B cell (primary cell): ENCODE results near the gene EPHB4. TPM values are rescaled to one million over a fixed set of nuclear protein-coding genes. Genes with fewer than 3 reads are reported as not detected.

Experiments
- ATAC-seq: fragments of 200-7000 bp; cut with Tn5 transposase; one replicate; pipeline ENCODE4 v1.10.0; 2021; ENCODE audit warnings: low read depth, mild to moderate bottlenecking, moderate number of reproducible peaks, moderate library complexity
- CTCF ChIA-PET: fragments of 350-600 bp; sonication (Branson Sonifier 250); formaldehyde crosslinking; loops from one replicate; lab custom pipeline; 2021; ENCODE audit warnings: antibody characterized with exemption, inconsistent platforms; lab: Charles Lee
- POLR2A ChIA-PET: fragments of 350-600 bp; sonication (Branson Sonifier 250); formaldehyde crosslinking; loops from one replicate; lab custom pipeline; 2021; ENCODE audit warnings: antibody characterized with exemption; lab: Charles Lee
- DNase-seq: peaks from one replicate; pipeline ENCODE4 v3.0.0; 2013
- H2AFZ ChIP-seq: 2 replicates; pipeline ENCODE4 v1.6.1; 2012; ENCODE audit warnings: mild to moderate bottlenecking, low read depth, low read length; ENCODE audit not compliant: insufficient read depth, poor library complexity, severe bottlenecking
- H3K27ac ChIP-seq, 2 donors: 1 replicate in 1 of 2; 2 replicates in 1 of 2; pipeline ENCODE4 v1.5.1; 2012 to 2013; ENCODE audit warnings: low read length in 2 of 2, mild to moderate bottlenecking in 2 of 2, moderate library complexity in 1 of 2
- H3K27me3 ChIP-seq, 4 experiments: fragments of 200-600 bp in 1 of 4; sonication (generic) in 1 of 4; replicated peaks in 1 of 4; 1 replicate in 2 of 4; 2 replicates in 2 of 4; pipeline versions ENCODE4 v1.6.1 to v1.7.0; 2013 to 2016; ENCODE audit warnings: low read length in 3 of 4, mild to moderate bottlenecking in 2 of 4, mixed read lengths in 1 of 4, moderate library complexity in 1 of 4; ENCODE audit not compliant: insufficient read depth in 4 of 4, control insufficient read depth in 3 of 4; ENCODE audit errors: control extremely low read depth in 1 of 4
- H3K36me3 ChIP-seq, 2 experiments: replicated peaks in 1 of 2; 1 replicate in 1 of 2; 2 replicates in 1 of 2; pipeline versions ENCODE4 v1.6.1 to v1.7.1; 2013; ENCODE audit warnings: low read length in 1 of 2; ENCODE audit not compliant: insufficient read depth in 2 of 2, control insufficient read depth in 1 of 2; ENCODE audit errors: control extremely low read depth in 1 of 2, extremely low read depth in 1 of 2
- H3K4me1 ChIP-seq, 2 donors: fragments of 200-600 bp in 1 of 2; sonication (generic) in 1 of 2; 1 replicate in 1 of 2; 2 replicates in 1 of 2; pipeline versions ENCODE4 v1.5.1 to v1.6.1; 2013 to 2017; ENCODE audit warnings: low read length in 2 of 2; ENCODE audit not compliant: control insufficient read depth in 2 of 2, insufficient read depth in 2 of 2
- H3K4me2 ChIP-seq: replicated peaks from 2 replicates; pipeline ENCODE3; 2012; ENCODE audit warnings: mild to moderate bottlenecking, low read depth, low read length; ENCODE audit not compliant: poor library complexity, severe bottlenecking
- H3K4me3 ChIP-seq, 5 experiments: fragments of 200-600 bp in 1 of 5; sonication (generic) in 1 of 5; 1 replicate in 3 of 5; 2 replicates in 2 of 5; pipeline versions ENCODE4 v1.5.1 to v1.7.0; 2011 to 2016; ENCODE audit warnings: low read length in 4 of 5, mild to moderate bottlenecking in 4 of 5, low read depth in 2 of 5, control low read depth in 1 of 5, moderate library complexity in 1 of 5; ENCODE audit not compliant: insufficient read depth in 1 of 5; ENCODE audit errors: control extremely low read depth in 1 of 5, extremely low read depth in 1 of 5
- H3K79me2 ChIP-seq: fragments of 200-600 bp; sonication (generic); one replicate; pipeline ENCODE4 v1.6.0; 2016; ENCODE audit warnings: low read length; ENCODE audit not compliant: control insufficient read depth, insufficient read depth
- H3K9ac ChIP-seq: fragments of 200-600 bp; sonication (generic); 2 replicates; pipeline ENCODE4 v1.6.1; 2017; ENCODE audit warnings: mild to moderate bottlenecking, low read length, moderate library complexity
- H3K9me3 ChIP-seq, 3 donors: one replicate each; pipeline versions ENCODE4 v1.6.1 to v1.7.1; 2013; ENCODE audit warnings: low read length in 2 of 3; ENCODE audit not compliant: control insufficient read depth in 2 of 3, insufficient read depth in 1 of 3; ENCODE audit errors: control extremely low read depth in 1 of 3
- H4K20me1 ChIP-seq: 2 replicates; pipeline ENCODE4 v1.6.0; 2012; ENCODE audit warnings: mild to moderate bottlenecking, low read length; ENCODE audit not compliant: insufficient read depth, control insufficient read depth, poor library complexity, severe bottlenecking
- H3K27ac Mint-ChIP-seq: one replicate; pipeline ENCODE4 v1.8.0; 2021; ENCODE audit warnings: mixed read lengths
- H3K27me3 Mint-ChIP-seq: one replicate; pipeline ENCODE4 v1.8.0; 2021; ENCODE audit warnings: mixed read lengths
- H3K4me1 Mint-ChIP-seq: one replicate; pipeline ENCODE4 v1.8.0; 2021; ENCODE audit warnings: mixed read lengths
- H3K4me3 Mint-ChIP-seq: one replicate; pipeline ENCODE4 v1.8.0; 2021; ENCODE audit warnings: mixed read lengths
- H3K9me3 Mint-ChIP-seq: one replicate; pipeline ENCODE4 v1.8.0; 2022; ENCODE audit warnings: mixed read lengths; ENCODE audit not compliant: insufficient read depth
- CTCF ChIP-seq: fragments of 200-600 bp; IDR thresholded peaks from one replicate; pipeline ENCODE4 v1.8.0; 2022; ENCODE audit warnings: antibody characterized with exemption, mild to moderate bottlenecking
- EZH2 ChIP-seq: IDR thresholded peaks from 2 replicates; pipeline ENCODE4 v1.6.1; 2012; ENCODE audit warnings: borderline replicate concordance, low read depth, mild to moderate bottlenecking, moderate library complexity, low read length; ENCODE audit not compliant: insufficient read depth, poor library complexity, severe bottlenecking
- WGBS: methylation state at CpG from one replicate; pipeline ENCODE4 v1.1.5; 2013; ENCODE audit warnings: missing lambda C conversion rate; ENCODE audit not compliant: insufficient coverage; 5-methylcytosine and 5-hydroxymethylcytosine counted together
- intact Hi-C: fragments of 100-400 bp; cut with micrococcal nuclease; formaldehyde crosslinking; loops from one replicate; pipeline ENCODE4 v1.10.0; 2022
- polyA plus RNA-seq: library from polyadenylated mRNA; depleted of rRNA; stranded (reverse); fragments of >200 nt; gene quantifications from 2 replicates; pipeline ENCODE4 v1.2.3, GENCODE V29; 2012
- small RNA-seq: library from RNA; depleted of rRNA; stranded (forward); fragments of <200 nt; gene quantifications from one replicate; pipeline ENCODE3, GENCODE V24; 2012; ENCODE audit warnings: low replicate concordance, low read depth; ENCODE audit not compliant: insufficient read length
- total RNA-seq, 2 donors: library from RNA; stranded (reverse); fragments of 120-200 nt in 1 of 2; gene quantifications; 1 replicate in 1 of 2; 2 replicates in 1 of 2; pipeline versions ENCODE4 v1.2.3 to v1.2.4, GENCODE V29; 2013 to 2022

The EPHB4 gene
- total and polyA plus RNA-seq, 2 donors (not counting 1 experiment from before 2014, with no cell fraction given): 3.9 to 12.0 TPM

DNA sequence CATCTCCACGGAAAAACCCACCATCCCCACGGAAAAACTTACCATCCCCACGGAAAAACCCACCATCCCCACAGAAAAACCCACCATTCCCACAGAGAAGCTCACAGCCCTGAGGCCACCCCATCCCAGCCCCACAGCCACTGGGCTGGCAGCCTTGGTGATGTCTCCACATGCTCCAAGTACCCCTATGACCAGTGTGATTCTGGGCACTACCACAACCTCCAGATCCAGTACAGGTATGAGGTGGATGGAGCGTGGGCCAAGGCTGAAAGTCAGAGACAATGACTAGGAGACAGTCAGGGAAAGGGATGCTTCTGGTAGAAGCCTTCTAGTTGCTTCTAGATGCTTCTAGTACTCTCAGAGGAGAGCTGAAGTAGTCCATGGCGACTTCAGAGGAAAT, 74.3 kb downstream of the EPHB4 start:
- WGBS: 85% methylated on average over 5 of the region's 5 CpGs

More for the DNA sequence above, 74.3 kb downstream of the EPHB4 start:
- peaks cover 0 to 3% (median 0%) of the 10 kb centered on the region in 3 donors for H3K9me3 ChIP-seq
- H3K4me1 ChIP-seq: no peaks in the 10 kb centered on the region
- Mint-ChIP-seq H3K27me3 (peaks cover 22% of the 10 kb centered on the region), H3K4me1 (no peaks in the 10 kb centered on the region), H3K27ac (no peak overlapping the region), H3K4me3 (no peak overlapping the region), H3K9me3 (no peaks in the 10 kb centered on the region)
- ATAC-seq (no peak), DNase-seq (no peak)
- H3K27ac ChIP-seq: no peak overlapping the region
- ChIA-PET POLR2A (no interaction called here), CTCF (no interaction called here)
- H3K36me3 ChIP-seq: no peaks in the 10 kb centered on the region
- H3K27me3 ChIP-seq: peaks cover 0 to 17% (median 3%) of the 10 kb centered on the region in 4 experiments
- TF ChIP-seq CTCF: no peak
- no peak for TF ChIP-seq EZH2
- no peak overlapping the region for H2AFZ ChIP-seq
- H3K9ac ChIP-seq: no peak overlapping the region
- no peak overlapping the region for H3K4me3 ChIP-seq
- no peak overlapping the region for H3K4me2 ChIP-seq
- H4K20me1 ChIP-seq: no peaks in the 10 kb centered on the region
- intact Hi-C loops: no loop called here
- H3K79me2 ChIP-seq: no peaks in the 10 kb centered on the region

Small RNAs within 50 kb of the gene (small RNA-seq; reads per million reads assigned to genes)
- gene RN7SL750P: not detected

Other genes starting within 250 kb of the EPHB4 start
- 288 and 289 TPM in 2 replicates for gene LRCH4, start 241.4 kb downstream of the EPHB4 start, total RNA-seq
- gene LRCH4, start 241.4 kb downstream of the EPHB4 start, polyA plus RNA-seq: 289 and 294 TPM in 2 replicates
- 1.6 and 2.2 TPM in 2 replicates for gene FBXO24, start 241.2 kb downstream of the EPHB4 start, total RNA-seq
- 1.2 and 1.8 TPM in 2 replicates for gene FBXO24, start 241.2 kb downstream of the EPHB4 start, polyA plus RNA-seq
- 14.3 and 17.5 TPM in 2 replicates for gene PCOLCE, start 225.2 kb downstream of the EPHB4 start, total RNA-seq
- 4.9 and 5.3 TPM in 2 replicates for gene PCOLCE, start 225.2 kb downstream of the EPHB4 start, polyA plus RNA-seq
- 17.3 and 18.8 TPM in 2 replicates for gene MOSPD3, start 215.0 kb downstream of the EPHB4 start, total RNA-seq
- 16.7 and 19.2 TPM in 2 replicates for gene MOSPD3, start 215.0 kb downstream of the EPHB4 start, polyA plus RNA-seq
- 8.3 and 10.0 TPM in 2 replicates for gene TFR2, start 186.0 kb downstream of the EPHB4 start, total RNA-seq
- gene TFR2, start 186.0 kb downstream of the EPHB4 start, polyA plus RNA-seq: 4.2 and 5.9 TPM in 2 replicates
- gene ACTL6B, start 171.1 kb downstream of the EPHB4 start, total RNA-seq: not detected in 2 replicates
- gene ACTL6B, start 171.1 kb downstream of the EPHB4 start, polyA plus RNA-seq: not detected in 2 replicates
- 127 TPM in 2 replicates for gene GNB2, start 153.8 kb downstream of the EPHB4 start, total RNA-seq
- gene GNB2, start 153.8 kb downstream of the EPHB4 start, polyA plus RNA-seq: 211 and 221 TPM in 2 replicates
- gene GIGYF1, start 133.3 kb downstream of the EPHB4 start, total RNA-seq: 134 and 140 TPM in 2 replicates
- gene GIGYF1, start 133.3 kb downstream of the EPHB4 start, polyA plus RNA-seq: 45.9 and 47.1 TPM in 2 replicates
- 13.0 and 14.4 TPM in 2 replicates for gene POP7, start 121.4 kb downstream of the EPHB4 start, total RNA-seq
- gene POP7, start 121.4 kb downstream of the EPHB4 start, polyA plus RNA-seq: 8.8 and 15.2 TPM in 2 replicates
- gene EPO, start 107.1 kb downstream of the EPHB4 start, total RNA-seq: not detected in 2 replicates
- gene EPO, start 107.1 kb downstream of the EPHB4 start, polyA plus RNA-seq: 0.10 TPM in 1 of 2 replicates, not detected in the other
- gene ZAN, start 93.9 kb downstream of the EPHB4 start, total RNA-seq: not detected in 2 replicates
- gene ZAN, start 93.9 kb downstream of the EPHB4 start, polyA plus RNA-seq: not detected in 2 replicates
- gene SLC12A9, start 25.2 kb upstream of the EPHB4 start, total RNA-seq: 77.4 and 80.1 TPM in 2 replicates
- gene SLC12A9, start 25.2 kb upstream of the EPHB4 start, polyA plus RNA-seq: 71.9 and 80.0 TPM in 2 replicates
- 13.4 and 13.8 TPM in 2 replicates for gene TRIP6, start 39.9 kb upstream of the EPHB4 start, total RNA-seq
- 6.7 and 6.8 TPM in 2 replicates for gene TRIP6, start 39.9 kb upstream of the EPHB4 start, polyA plus RNA-seq
- 209 and 224 TPM in 2 replicates for gene SRRT, start 47.6 kb upstream of the EPHB4 start, total RNA-seq
- 198 TPM in 2 replicates for gene SRRT, start 47.6 kb upstream of the EPHB4 start, polyA plus RNA-seq
- 3.9 and 4.3 TPM in 2 replicates for gene UFSP1, start 62.2 kb upstream of the EPHB4 start, total RNA-seq
- gene UFSP1, start 62.2 kb upstream of the EPHB4 start, polyA plus RNA-seq: 1.2 and 3.6 TPM in 2 replicates
- 0.15 and 0.24 TPM in 2 replicates for gene ACHE, start 68.4 kb upstream of the EPHB4 start, total RNA-seq
- gene ACHE, start 68.4 kb upstream of the EPHB4 start, polyA plus RNA-seq: 0.13 and 0.37 TPM in 2 replicates
- not detected in 2 replicates for gene MUC3A, start 122.0 kb upstream of the EPHB4 start, total RNA-seq
- not detected in 2 replicates for gene MUC3A, start 122.0 kb upstream of the EPHB4 start, polyA plus RNA-seq
- gene MUC12, start 142.0 kb upstream of the EPHB4 start, total RNA-seq: not detected in 2 replicates
- gene MUC12, start 142.0 kb upstream of the EPHB4 start, polyA plus RNA-seq: 0.81 TPM in 1 of 2 replicates, not detected in the other
- not detected in 2 replicates for gene MUC17, start 192.6 kb upstream of the EPHB4 start, total RNA-seq
- gene MUC17, start 192.6 kb upstream of the EPHB4 start, polyA plus RNA-seq: not detected in 2 replicates